WTC11 (cell line): Measurements from ENCODE around the gene SLC35A4. TPM values are rescaled to one million over a fixed set of nuclear protein-coding genes. Genes with fewer than 3 reads are reported as not detected.

Source experiments
- ARID4B ChIP-seq: sonication (generic); formaldehyde crosslinking; IDR thresholded peaks from 2 replicates; pipeline ENCODE4 v1.8.0; 2023; ENCODE audit warnings: missing genetic modification reagents, mild to moderate bottlenecking, borderline replicate concordance
- CBFB ChIP-seq: sonication (generic); formaldehyde crosslinking; IDR thresholded peaks from 2 replicates; pipeline ENCODE4 v1.8.1; 2022; ENCODE audit warnings: mild to moderate bottlenecking, low read depth, missing genetic modification reagents
- CREM ChIP-seq: sonication (generic); formaldehyde crosslinking; IDR thresholded peaks from 2 replicates; pipeline ENCODE4 v1.8.1; 2022; ENCODE audit warnings: mild to moderate bottlenecking, missing genetic modification reagents, moderate library complexity
- CTCF ChIP-seq: fragments of 200-600 bp; IDR thresholded peaks from 2 replicates; pipeline ENCODE4 v1.8.0; 2022; ENCODE audit warnings: antibody characterized with exemption
- E2F1 ChIP-seq: sonication (generic); formaldehyde crosslinking; IDR thresholded peaks from 2 replicates; pipeline ENCODE4 v1.8.0; 2022; ENCODE audit warnings: mild to moderate bottlenecking, missing genetic modification reagents
- E2F5 ChIP-seq: sonication (generic); formaldehyde crosslinking; IDR thresholded peaks from 2 replicates; pipeline ENCODE4 v1.8.1; 2022; ENCODE audit warnings: mild to moderate bottlenecking, moderate library complexity, missing genetic modification reagents
- ELF4 ChIP-seq: sonication (generic); formaldehyde crosslinking; IDR thresholded peaks from 2 replicates; pipeline ENCODE4 v1.8.1; 2022; ENCODE audit warnings: low read depth, mild to moderate bottlenecking, moderate library complexity, missing genetic modification reagents
- FOXJ3 ChIP-seq: sonication (generic); formaldehyde crosslinking; IDR thresholded peaks from 2 replicates; pipeline ENCODE4 v1.9.0; 2021; ENCODE audit warnings: missing genetic modification reagents, mild to moderate bottlenecking, borderline replicate concordance
- FOXP1 ChIP-seq: sonication (generic); formaldehyde crosslinking; IDR thresholded peaks from 2 replicates; pipeline ENCODE4 v1.8.0; 2022; ENCODE audit warnings: missing genetic modification reagents, mild to moderate bottlenecking, moderate library complexity, borderline replicate concordance
- HMGA2 ChIP-seq: fragments of 250-450 bp; sonication (Bioruptor Pico); IDR thresholded peaks from 2 replicates; pipeline ENCODE4 v1.4.0; 2021; ENCODE audit warnings: mild to moderate bottlenecking, moderate library complexity
- IRF1 ChIP-seq: sonication (generic); formaldehyde crosslinking; IDR thresholded peaks from 2 replicates; pipeline ENCODE4 v1.8.0; 2023; ENCODE audit warnings: missing genetic modification reagents
- IRF2 ChIP-seq: sonication (generic); formaldehyde crosslinking; IDR thresholded peaks from 2 replicates; pipeline ENCODE4 v1.8.0; 2022; ENCODE audit warnings: low read depth, missing genetic modification reagents, borderline replicate concordance
- MYBL2 ChIP-seq: sonication (generic); formaldehyde crosslinking; IDR thresholded peaks from 2 replicates; pipeline ENCODE4 v1.8.1; 2023; ENCODE audit warnings: mild to moderate bottlenecking, moderate library complexity, missing genetic modification reagents
- NFE2L1 ChIP-seq: sonication (generic); formaldehyde crosslinking; IDR thresholded peaks from 2 replicates; pipeline ENCODE4 v1.8.1; 2023; ENCODE audit warnings: missing genetic modification reagents
- NR1H2 ChIP-seq: sonication (generic); formaldehyde crosslinking; IDR thresholded peaks from 2 replicates; pipeline ENCODE4 v1.9.0; 2021; ENCODE audit warnings: mild to moderate bottlenecking, moderate library complexity, missing genetic modification reagents
- NR2C2 ChIP-seq: sonication (generic); formaldehyde crosslinking; IDR thresholded peaks from 2 replicates; pipeline ENCODE4 v1.8.0; 2022; ENCODE audit warnings: mild to moderate bottlenecking, missing genetic modification reagents
- RELA ChIP-seq: sonication (generic); formaldehyde crosslinking; IDR thresholded peaks from 2 replicates; pipeline ENCODE4 v1.8.1; 2022; ENCODE audit warnings: missing genetic modification reagents, mild to moderate bottlenecking, borderline replicate concordance
- TEAD1 ChIP-seq: sonication (generic); formaldehyde crosslinking; IDR thresholded peaks from 2 replicates; pipeline ENCODE4 v1.8.0; 2022; ENCODE audit warnings: mild to moderate bottlenecking, missing genetic modification reagents
- ZBTB21 ChIP-seq: sonication (generic); formaldehyde crosslinking; IDR thresholded peaks from 2 replicates; pipeline ENCODE4 v1.8.1; 2023; ENCODE audit warnings: mild to moderate bottlenecking, missing genetic modification reagents, borderline replicate concordance
- ZNF317 ChIP-seq: sonication (generic); formaldehyde crosslinking; IDR thresholded peaks from 2 replicates; pipeline ENCODE4 v1.8.1; 2023; ENCODE audit warnings: low read depth, mild to moderate bottlenecking, moderate library complexity, missing genetic modification reagents, borderline replicate concordance
- ZNF396 ChIP-seq: fragments of 250-450 bp; sonication (Bioruptor Pico); IDR thresholded peaks from 2 replicates; pipeline ENCODE4 v1.8.0; 2021; ENCODE audit warnings: mild to moderate bottlenecking, moderate library complexity, borderline replicate concordance
- ZNF671 ChIP-seq: fragments of 250-450 bp; sonication (Bioruptor Pico); IDR thresholded peaks from 2 replicates; pipeline ENCODE4 v1.8.0; 2021; ENCODE audit warnings: mild to moderate bottlenecking
- total RNA-seq: library from RNA; stranded (reverse); gene quantifications from 3 replicates; pipeline ENCODE4 v1.2.3, GENCODE V29; 2021
- TF ChIP-seq, protein P1 (sequence below): fragments of 250-450 bp; sonication (Bioruptor Pico); conservative IDR thresholded peaks from 2 replicates; pipeline ENCODE4 v1.9.0; 2021; ENCODE audit warnings: mild to moderate bottlenecking
- TF ChIP-seq, protein P2 (sequence below): sonication (generic); formaldehyde crosslinking; IDR thresholded peaks from 2 replicates; pipeline ENCODE4 v1.8.0; 2022; ENCODE audit warnings: mild to moderate bottlenecking, missing genetic modification reagents
- TF ChIP-seq, protein P3 (sequence below): fragments of 250-450 bp; sonication (Bioruptor Pico); IDR thresholded peaks from 2 replicates; pipeline ENCODE4 v1.9.0; 2021; ENCODE audit warnings: mild to moderate bottlenecking

SLC35A4 gene
- total RNA-seq, 1 experiment from 2014 or later = 74.7 TPM

GRCh38 chr5:140557136-140557805 lies 7.4 kb upstream of the SLC35A4 start, which contains the start of gene SRA1 (continued):
- TF ChIP-seq ARID4B (peak; percentile 75; the same call in 1 of the 2 replicates), TEAD1 (CRISPR knock-in tag) (0 out of 2 replicates have a peak, but pooled peaks have one; percentile 81), E2F1 (CRISPR knock-in tag) (no peak), FOXP1 (peak; percentile 87), RELA (CRISPR knock-in tag) (no peak), NR2C2 (CRISPR knock-in tag) (no peak), ZNF317 (no peak), CTCF (no peak), CBFB (CRISPR knock-in tag) (no peak), ELF4 (no peak), ZNF396 (no peak), ZBTB21 (CRISPR knock-in tag) (no peak), MYBL2 (CRISPR knock-in tag) (no peak; the same call in 1 of the 2 replicates), ZNF671 (CRISPR knock-in tag) (peak; percentile 14; the same call in 1 of the 2 replicates), HMGA2 (no peak), NFE2L1 (CRISPR knock-in tag) (no peak), NR1H2 (no peak), CREM (peak; percentile 89), FOXJ3 (no peak), IRF2 (CRISPR knock-in tag) (no peak), E2F5 (CRISPR knock-in tag) (peak; percentile 10; the same call in 1 of the 2 replicates), IRF1 (CRISPR knock-in tag) (no peak; the same call in 1 of the 2 replicates)
- TF ChIP-seq, protein P1, sequence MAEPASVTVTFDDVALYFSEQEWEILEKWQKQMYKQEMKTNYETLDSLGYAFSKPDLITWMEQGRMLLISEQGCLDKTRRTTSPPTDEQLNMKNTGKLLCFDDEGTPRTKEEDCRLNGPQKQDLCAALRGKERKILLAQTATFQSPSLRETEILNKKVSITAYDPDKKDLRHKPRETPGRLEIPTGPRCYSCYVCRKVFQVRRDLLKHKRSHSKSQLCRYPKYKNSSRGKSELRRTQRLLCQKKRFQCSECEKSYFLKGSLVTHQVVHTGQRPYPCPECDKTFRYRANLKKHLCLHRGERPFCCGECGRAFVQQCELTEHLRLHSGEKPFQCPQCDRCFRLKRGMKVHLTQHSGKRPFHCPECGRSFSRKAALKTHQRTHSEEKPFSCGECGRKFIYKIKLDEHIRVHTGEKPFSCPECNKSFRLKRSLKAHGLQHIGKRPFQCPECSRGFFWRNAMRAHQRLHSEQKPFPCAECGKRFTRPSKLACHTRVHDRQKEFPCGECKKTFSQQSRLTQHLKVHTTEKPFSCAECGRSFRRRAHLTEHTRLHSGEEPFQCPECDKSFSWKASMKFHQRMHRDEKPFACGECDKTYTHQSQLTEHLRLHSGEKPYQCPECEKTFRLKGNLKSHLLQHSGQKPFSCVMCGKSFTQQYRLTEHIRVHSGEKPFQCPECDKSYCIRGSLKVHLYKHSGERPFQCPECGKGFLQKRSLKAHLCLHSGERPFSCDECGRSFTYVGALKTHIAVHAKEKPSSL = no peak
- TF ChIP-seq, protein P2, sequence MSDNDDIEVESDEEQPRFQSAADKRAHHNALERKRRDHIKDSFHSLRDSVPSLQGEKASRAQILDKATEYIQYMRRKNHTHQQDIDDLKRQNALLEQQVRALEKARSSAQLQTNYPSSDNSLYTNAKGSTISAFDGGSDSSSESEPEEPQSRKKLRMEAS (CRISPR knock-in tag) = peak; percentile 72
- TF ChIP-seq, protein P3, sequence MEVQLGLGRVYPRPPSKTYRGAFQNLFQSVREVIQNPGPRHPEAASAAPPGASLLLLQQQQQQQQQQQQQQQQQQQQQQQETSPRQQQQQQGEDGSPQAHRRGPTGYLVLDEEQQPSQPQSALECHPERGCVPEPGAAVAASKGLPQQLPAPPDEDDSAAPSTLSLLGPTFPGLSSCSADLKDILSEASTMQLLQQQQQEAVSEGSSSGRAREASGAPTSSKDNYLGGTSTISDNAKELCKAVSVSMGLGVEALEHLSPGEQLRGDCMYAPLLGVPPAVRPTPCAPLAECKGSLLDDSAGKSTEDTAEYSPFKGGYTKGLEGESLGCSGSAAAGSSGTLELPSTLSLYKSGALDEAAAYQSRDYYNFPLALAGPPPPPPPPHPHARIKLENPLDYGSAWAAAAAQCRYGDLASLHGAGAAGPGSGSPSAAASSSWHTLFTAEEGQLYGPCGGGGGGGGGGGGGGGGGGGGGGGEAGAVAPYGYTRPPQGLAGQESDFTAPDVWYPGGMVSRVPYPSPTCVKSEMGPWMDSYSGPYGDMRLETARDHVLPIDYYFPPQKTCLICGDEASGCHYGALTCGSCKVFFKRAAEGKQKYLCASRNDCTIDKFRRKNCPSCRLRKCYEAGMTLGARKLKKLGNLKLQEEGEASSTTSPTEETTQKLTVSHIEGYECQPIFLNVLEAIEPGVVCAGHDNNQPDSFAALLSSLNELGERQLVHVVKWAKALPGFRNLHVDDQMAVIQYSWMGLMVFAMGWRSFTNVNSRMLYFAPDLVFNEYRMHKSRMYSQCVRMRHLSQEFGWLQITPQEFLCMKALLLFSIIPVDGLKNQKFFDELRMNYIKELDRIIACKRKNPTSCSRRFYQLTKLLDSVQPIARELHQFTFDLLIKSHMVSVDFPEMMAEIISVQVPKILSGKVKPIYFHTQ (CRISPR knock-in tag) = no peak
